Esophagus muscularis mucosa (tissue), 4 donors: Measurements from ENCODE around the gene ZNF610. TPM values are rescaled to one million over a fixed set of nuclear protein-coding genes. Genes with fewer than 3 reads are reported as not detected.

ENCODE experiments used
- DNase-seq: peaks from one replicate; pipeline ENCODE4 v3.0.0-alpha.2; 2017; ENCODE audit errors: extremely low spot score
- H3K27ac ChIP-seq, 4 donors: fragments of 200-600 bp; sonication (generic); replicated peaks in 1 of 4; 1 replicate in 3 of 4; 2 replicates in 1 of 4; pipeline ENCODE4 v1.5.1; 2016 to 2019; ENCODE audit warnings: mild to moderate bottlenecking in 1 of 4
- H3K27me3 ChIP-seq, 4 donors: fragments of 200-600 bp; sonication (generic); one replicate each; pipeline versions ENCODE4 v1.5.1 to v1.6.0; 2016 to 2019
- H3K36me3 ChIP-seq, 4 donors: fragments of 200-600 bp; sonication (generic); one replicate each; pipeline ENCODE4 v1.5.1; 2016 to 2019
- H3K4me1 ChIP-seq, 4 donors: fragments of 200-600 bp; sonication (generic); one replicate each; pipeline ENCODE4 v1.5.1; 2016 to 2019
- H3K4me3 ChIP-seq, 4 donors: fragments of 200-600 bp; sonication (generic); 1 replicate in 2 of 4; 2 replicates in 2 of 4; pipeline ENCODE4 v1.5.1; 2016 to 2019; ENCODE audit warnings: mild to moderate bottlenecking in 4 of 4, moderate library complexity in 1 of 4
- H3K9me3 ChIP-seq, 4 donors: fragments of 200-600 bp; sonication (generic); 1 replicate in 3 of 4; 2 replicates in 1 of 4; pipeline ENCODE4 v1.5.1; 2016 to 2019
- CTCF ChIP-seq, 3 experiments: fragments of 200-600 bp in 2 of 3; fragments of 450-650 bp in 1 of 3; sonication (generic) in 2 of 3; IDR thresholded peaks; one replicate each; pipeline ENCODE4 v1.5.1; 2017 to 2019; ENCODE audit warnings: antibody characterized with exemption in 3 of 3, mild to moderate bottlenecking in 2 of 3, moderate library complexity in 1 of 3
- EP300 ChIP-seq: sonication (generic); formaldehyde crosslinking; IDR thresholded peaks from one replicate; pipeline ENCODE4 v1.6.1; 2017; ENCODE audit warnings: antibody characterized with exemption
- POLR2A ChIP-seq: fragments of 450-650 bp; IDR thresholded peaks from one replicate; pipeline ENCODE4 v1.6.1; 2017; ENCODE audit warnings: antibody characterized with exemption, moderate library complexity, mild to moderate bottlenecking, low read depth
- POLR2AphosphoS5 ChIP-seq, 2 donors: sonication (generic); formaldehyde crosslinking; IDR thresholded peaks; one replicate each; pipeline ENCODE4 v1.6.1; 2017; ENCODE audit warnings: antibody characterized with exemption in 2 of 2
- WGBS: methylation state at CpG from one replicate; pipeline ENCODE4 v1.1.5; 2018; 5-methylcytosine and 5-hydroxymethylcytosine counted together
- intact Hi-C: fragments of 100-400 bp; cut with DNase I; formaldehyde crosslinking; loops from one replicate; pipeline ENCODE4 v1.15.1; 2023
- total RNA-seq, 4 donors: library from RNA; depleted of rRNA; stranded (reverse); fragments of >200 nt; gene quantifications; one replicate each; pipeline versions ENCODE4 v1.1.0 to v1.2.1, GENCODE V29; 2016

The ZNF610 gene
- total RNA-seq, 4 donors from 2014 or later = 1.3 to 3.2 (median 2.2) TPM

GRCh38 chr19:52351512-52351911 is 15.5 kb downstream of the ZNF610 start:
- Histone ChIP-seq H3K4me1 (no peaks in the 10 kb centered on the region), H3K27ac (no peak overlapping the region), H3K27me3 (no peaks in the 10 kb centered on the region), H3K4me3 (no peak overlapping the region), H3K36me3 (peaks cover 52 to 89% (median 68%) of the 10 kb centered on the region in 4 donors), H3K9me3 (no peaks in the 10 kb centered on the region)
- TF ChIP-seq CTCF (IDR thresholded peaks at IDR 0.05) (no peak), POLR2A (no peak)
- intact Hi-C loops = no loop called here
- WGBS = 81% methylated on average over 9 of the region's 9 CpGs
- DNase-seq = no peak

- peaks cover 11 to 51% (median 40%) of the 10 kb centered on the region in 4 donors for H3K36me3 ChIP-seq
- 98% methylated on average over 8 of the region's 8 CpGs for WGBS
- H3K27me3 ChIP-seq = no peaks in the 10 kb centered on the region
- peaks cover 5 to 12% (median 11%) of the 10 kb centered on the region in 4 donors for H3K4me1 ChIP-seq
- no peak overlapping the region for H3K4me3 ChIP-seq
- no peak for DNase-seq
- TF ChIP-seq POLR2A = no peak
- TF ChIP-seq POLR2AphosphoS5 (IDR thresholded peaks at IDR 0.05) = no peak
- H3K27ac ChIP-seq = no peak overlapping the region
- H3K9me3 ChIP-seq = peaks cover 0 to 63% (median 49%) of the 10 kb centered on the region in 4 donors
- intact Hi-C loops = no loop called here
These were observed 30.4 kb downstream of the ZNF610 start for GRCh38 chr19:52366414-52366824.

GRCh38 chr19:52369559-52370340 is 33.7 kb downstream of the ZNF610 start, which contains the start of gene ZNF880:
Gene ZNF880 (plus strand): TSS chr19:52369923. CDS start chr19:52369966, 43 bp downstream.
- DNase-seq = peak; percentile 97
- Histone ChIP-seq H3K27me3 (no peaks in the 10 kb centered on the region), H3K27ac (peak within 1 kb of the TSS; percentile 88 to 96 (median 94)), H3K9me3 (peaks cover 0 to 34% (median 27%) of the 10 kb centered on the region in 4 donors), H3K36me3 (peaks cover 28 to 51% (median 39%) of the 10 kb centered on the region in 4 donors), H3K4me3 (peak within 1 kb of the TSS; percentile 70 to 78 (median 71)), H3K4me1 (peaks cover 5 to 13% (median 11%) of the 10 kb centered on the region in 4 donors)
- TF ChIP-seq EP300 (no peak), POLR2A (no peak), POLR2AphosphoS5 (IDR thresholded peaks at IDR 0.05) (peak; percentile 83 to 91), CTCF (IDR thresholded peaks at IDR 0.05) (peak in 1 of 3 experiments; percentile 5)
- WGBS = 2% methylated on average over 31 of the region's 52 CpGs
- intact Hi-C loops = no loop called here

GRCh38 chr19:52370341-52370710 is 34.3 kb downstream of the ZNF610 start:
- 40% methylated on average over 7 of the region's 7 CpGs for WGBS
- peak overlapping the region; percentile 88 to 96 (median 94) for H3K27ac ChIP-seq
- TF ChIP-seq CTCF (IDR thresholded peaks at IDR 0.05) = no peak
- no peak for TF ChIP-seq POLR2A
- no peak for TF ChIP-seq EP300
- no peak for TF ChIP-seq POLR2AphosphoS5 (IDR thresholded peaks at IDR 0.05)
- H3K4me1 ChIP-seq = peaks cover 5 to 13% (median 11%) of the 10 kb centered on the region in 4 donors
- H3K36me3 ChIP-seq = peaks cover 34 to 51% (median 41%) of the 10 kb centered on the region in 4 donors
- intact Hi-C loops = no loop called here
- no peaks in the 10 kb centered on the region for H3K27me3 ChIP-seq
- H3K9me3 ChIP-seq = peaks cover 0 to 30% (median 21%) of the 10 kb centered on the region in 4 donors
- peak overlapping the region; percentile 70 to 78 (median 71) for H3K4me3 ChIP-seq
- no peak for DNase-seq

- DNase-seq = no peak
- intact Hi-C loops = no loop called here
- H3K9me3 ChIP-seq = peaks cover 0 to 85% (median 51%) of the 10 kb centered on the region in 4 donors
- TF ChIP-seq POLR2A (no peak), EP300 (no peak), POLR2AphosphoS5 (IDR thresholded peaks at IDR 0.05) (no peak), CTCF (IDR thresholded peaks at IDR 0.05) (no peak)
- no peak overlapping the region for H3K4me3 ChIP-seq
- H3K27me3 ChIP-seq = no peaks in the 10 kb centered on the region
- H3K27ac ChIP-seq = no peak overlapping the region
- H3K4me1 ChIP-seq = peaks cover 0 to under 1% (median 0%) of the 10 kb centered on the region in 4 donors
- 73% methylated on average over 1 of the region's 1 CpG for WGBS
- peaks cover 0 to 67% (median 42%) of the 10 kb centered on the region in 4 donors for H3K36me3 ChIP-seq
These were observed 55.1 kb downstream of the ZNF610 start for GRCh38 chr19:52391135-52391534.
